Activated naive CD4-positive, alpha-beta T cell treated with anti-CD3 and anti-CD28 coated beads, Interleukin-2, amount 50 U/mL, for 16 hours (primary cell): ENCODE data around the gene LINS1.
A peak's percentile ranks its signal among the peaks of the same experiment; 100 is the strongest.

Source experiments
- DNase-seq: peaks from one replicate; pipeline ENCODE4 v3.0.0-alpha.2; 2020

The LINS1 gene

DNA sequence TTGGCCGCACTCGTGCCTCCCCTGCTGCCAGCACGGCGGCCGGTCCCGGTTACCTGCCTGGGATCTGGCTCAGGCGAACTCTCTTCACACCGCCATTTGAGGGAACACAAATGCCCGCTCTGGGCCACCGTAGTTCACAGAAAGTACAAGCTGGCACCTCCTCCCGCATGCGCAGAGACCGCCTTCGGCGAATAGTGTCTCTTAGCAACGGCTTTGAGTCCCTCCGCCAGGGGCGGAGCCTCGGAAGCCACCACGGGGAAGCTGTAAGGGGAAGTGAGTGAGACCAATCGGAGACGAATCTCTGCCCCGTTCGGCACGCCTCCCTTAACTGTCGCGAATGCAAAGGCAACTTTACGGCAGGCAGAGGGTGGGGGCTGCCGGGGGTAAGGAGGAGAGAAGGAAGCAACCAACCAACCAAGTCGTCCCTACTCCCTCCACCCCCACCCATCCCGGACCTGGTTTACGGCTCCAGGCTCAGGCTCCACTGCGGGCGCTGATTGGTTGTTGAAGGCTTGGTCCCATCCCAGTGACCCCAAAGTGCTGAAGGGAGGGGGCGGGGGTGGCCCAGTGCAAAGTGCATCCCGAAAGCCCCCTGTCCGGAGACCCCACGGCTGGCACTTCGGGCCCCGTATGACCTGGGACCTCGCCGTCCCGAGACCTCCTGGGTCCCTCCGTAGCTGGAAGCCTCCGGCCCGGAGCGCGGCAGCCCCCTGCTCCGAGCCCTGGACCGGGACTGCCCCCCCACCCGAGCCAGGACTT lies at the start of gene LINS1, which contains the start of gene ASB7:
LINS1 (minus strand) TSS at position 121 of the 759 bp plus-strand sequence. CDS start 21,342 bp downstream, outside the sequence.
ASB7 (plus strand) TSS at position 526 of the 759 bp plus-strand sequence. CDS start 9,628 bp downstream, outside the sequence.
- peak; percentile 99 for DNase-seq

- no peak for DNase-seq
These were observed 49.3 kb upstream of the LINS1 start for GRCh38 chr15:100651253-100651652.

DNA sequence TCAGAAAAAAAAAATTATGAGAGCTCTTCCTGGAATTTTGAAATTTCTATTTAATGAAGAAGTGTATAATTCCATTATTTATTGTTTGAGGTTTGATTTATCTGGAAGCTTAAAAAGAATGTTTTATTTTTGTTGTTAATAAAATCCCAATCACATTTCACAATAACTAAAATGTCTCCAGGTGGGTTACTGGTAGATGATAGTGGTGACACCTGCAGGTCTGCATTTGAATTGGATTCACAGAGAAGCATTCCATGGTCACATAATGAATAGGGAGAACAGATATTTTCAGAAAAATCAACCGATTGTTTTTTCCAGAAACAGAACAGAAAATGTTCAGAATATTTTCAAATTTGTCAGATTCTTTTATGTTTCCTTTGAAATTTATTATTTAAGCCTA lies 48.7 kb upstream of the LINS1 start:
- DNase-seq: no peak

GRCh38 chr15:100648951-100649350 lies 47.0 kb upstream of the LINS1 start:
- DNase-seq: no peak

DNA sequence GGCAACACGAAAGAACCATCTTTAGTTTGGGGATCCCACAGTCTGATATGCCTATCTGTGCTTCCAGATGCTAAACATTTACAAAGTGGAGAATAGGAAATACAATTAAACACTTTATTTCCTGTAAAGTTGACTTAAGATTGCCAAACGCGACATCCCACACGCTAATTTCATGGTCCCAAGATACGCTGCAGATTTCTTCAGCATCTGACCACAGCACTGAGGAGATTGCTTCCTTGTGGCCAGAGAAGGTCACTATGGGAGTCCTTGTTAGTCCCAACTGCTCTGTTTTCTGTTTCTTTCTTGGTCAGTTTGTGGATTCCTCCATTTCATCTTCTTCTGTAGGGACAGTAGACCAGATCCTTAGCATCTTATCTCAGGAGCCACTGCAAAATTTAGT lies 43.7 kb upstream of the LINS1 start:
- no peak for DNase-seq

- no peak for DNase-seq
These were observed 41.0 kb upstream of the LINS1 start for GRCh38 chr15:100642950-100643338.

GRCh38 chr15:100642213-100642949 lies 40.4 kb upstream of the LINS1 start:
- DNase-seq: no peak

GRCh38 chr15:100638177-100638730 lies 36.3 kb upstream of the LINS1 start:
- DNase-seq: no peak

DNA sequence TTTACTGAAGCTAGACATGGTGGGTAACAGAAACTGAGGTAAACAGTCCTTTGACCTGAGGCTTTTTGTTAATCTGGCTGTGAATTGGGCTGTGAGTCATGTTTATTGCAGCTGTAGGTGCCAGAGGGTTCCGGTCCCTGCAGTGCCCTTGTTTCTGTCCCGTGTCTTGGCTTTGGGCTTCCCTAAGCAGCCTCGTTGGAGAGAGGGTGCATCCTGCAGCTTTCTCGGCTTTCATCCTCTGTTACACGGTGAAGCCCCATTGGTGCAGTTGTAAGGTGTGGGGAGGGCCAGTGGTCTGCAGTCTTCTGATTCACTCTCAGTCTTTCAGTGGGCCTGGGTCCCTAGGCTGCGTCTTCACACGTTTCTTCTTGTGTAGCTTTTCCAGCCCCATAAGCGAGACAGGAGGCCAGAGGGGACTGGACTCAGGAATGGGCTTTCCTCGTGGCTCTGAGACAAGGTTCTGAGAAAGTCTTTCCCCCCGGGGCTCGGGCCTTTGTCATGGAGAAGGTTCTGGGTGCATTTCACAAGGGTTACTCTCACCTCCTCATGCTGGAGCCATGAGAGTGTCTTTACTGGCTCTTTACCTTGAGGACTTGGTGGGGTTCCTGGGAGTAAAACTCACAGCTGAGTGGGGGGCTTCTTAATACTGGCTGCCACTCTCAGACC lies 33.6 kb upstream of the LINS1 start:
- DNase-seq: no peak

GRCh38 chr15:100633763-100634075 lies 31.7 kb upstream of the LINS1 start:
- no peak for DNase-seq

DNA sequence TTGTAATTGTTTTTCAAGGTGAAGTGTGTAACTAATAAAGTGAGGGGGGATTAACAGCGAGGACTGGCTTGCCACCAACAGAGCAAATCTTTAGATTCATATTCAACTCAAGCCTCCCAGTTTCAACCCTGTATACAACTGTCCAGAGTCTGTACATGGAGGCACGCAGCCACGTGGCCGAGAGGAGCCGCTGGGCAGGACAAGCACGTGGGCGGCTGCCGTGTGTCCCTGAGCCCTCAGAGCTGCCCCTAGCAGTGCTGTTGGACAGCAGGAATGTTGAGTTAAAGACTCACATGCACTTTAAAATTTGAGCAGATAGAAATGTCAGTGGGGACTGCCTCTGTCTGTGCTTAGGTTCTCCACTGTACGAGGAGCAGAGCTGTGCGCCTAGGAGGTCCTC lies 29.8 kb upstream of the LINS1 start:
- DNase-seq: no peak

DNA sequence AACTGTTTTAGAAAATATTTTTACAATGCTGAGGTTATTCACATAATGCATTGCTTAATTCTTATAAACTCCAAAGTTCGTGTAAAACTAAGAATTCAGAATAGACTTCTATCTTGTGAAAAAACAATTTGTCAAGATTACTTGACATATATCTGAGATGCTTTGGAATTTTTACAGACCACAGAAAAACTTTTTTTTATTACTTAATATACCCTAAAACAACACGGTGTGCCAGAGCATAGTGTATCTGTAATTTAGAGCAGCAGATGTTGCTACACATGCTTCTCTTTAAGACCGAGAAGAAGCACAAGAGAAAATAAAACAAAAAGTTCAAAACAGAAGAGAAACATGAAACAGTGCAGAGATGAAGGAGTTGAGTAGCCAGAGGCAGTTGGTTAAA lies 26.8 kb upstream of the LINS1 start:
- no peak for DNase-seq

DNA sequence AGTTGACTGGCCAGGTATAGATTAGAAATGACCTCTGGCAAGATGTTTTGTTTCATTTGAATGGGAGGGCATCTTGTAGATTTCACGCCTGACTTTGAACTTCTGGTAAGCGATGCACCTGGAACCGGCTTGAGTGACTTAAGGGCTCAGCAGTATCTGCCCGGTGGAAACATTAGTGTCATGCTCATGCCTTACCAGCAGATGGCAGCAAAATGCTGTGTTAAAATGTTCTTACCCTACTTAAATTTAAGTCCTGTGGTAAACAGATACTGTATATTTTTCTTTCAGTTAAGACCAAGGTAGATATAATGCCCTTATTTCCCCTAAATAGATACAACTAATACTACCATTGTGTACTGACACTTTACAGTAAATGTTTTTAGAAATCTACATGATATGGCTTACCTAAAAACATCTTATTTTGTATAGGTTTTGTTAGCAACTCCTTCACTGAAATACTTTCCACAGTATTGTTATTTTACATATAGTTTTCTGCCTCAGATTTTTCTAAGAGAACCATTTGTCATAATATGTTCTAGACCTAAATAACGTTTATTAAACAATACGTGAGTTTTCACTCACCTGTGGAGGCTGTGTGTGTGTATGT lies 25.9 kb upstream of the LINS1 start:
- peak; percentile 52 for DNase-seq

GRCh38 chr15:100623301-100623700 lies 21.3 kb upstream of the LINS1 start:
- no peak for DNase-seq

DNA sequence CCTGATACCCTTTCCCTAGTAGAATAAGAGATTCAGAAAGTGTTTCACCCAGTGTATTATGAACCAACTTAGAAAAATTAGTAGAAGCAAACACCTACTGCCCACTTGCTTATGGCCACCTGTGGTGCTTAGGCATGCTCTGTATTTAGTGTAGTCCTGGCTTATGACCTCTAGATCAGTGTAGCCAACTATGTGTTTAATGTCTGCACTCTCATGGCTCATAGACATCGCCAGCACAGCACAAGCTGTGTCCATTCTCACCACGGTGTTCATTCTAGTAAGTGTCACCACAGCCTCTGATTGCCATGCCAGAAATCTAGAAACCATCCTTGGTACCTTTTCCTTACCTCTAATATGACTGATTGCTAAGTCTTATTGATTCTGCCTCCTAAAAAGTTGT lies 14.7 kb upstream of the LINS1 start:
- DNase-seq: no peak

DNA sequence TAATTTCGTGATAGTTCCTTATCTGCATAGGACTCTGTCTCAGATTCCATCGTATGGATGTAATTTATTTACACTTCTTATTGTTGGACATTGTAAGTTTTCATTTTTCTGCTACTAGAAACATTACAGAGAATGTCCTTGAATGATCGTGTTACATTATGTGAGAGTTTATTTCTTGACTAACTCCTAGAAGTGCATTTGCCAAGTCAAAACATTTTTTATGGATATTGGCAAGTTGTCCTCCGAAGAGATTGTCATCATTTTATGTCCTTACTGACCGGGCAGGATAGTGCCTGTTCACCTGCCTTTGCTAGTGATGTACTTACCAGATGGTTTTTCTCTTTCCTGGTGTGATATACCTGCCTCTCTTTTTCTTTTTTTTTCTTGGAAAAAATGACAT lies 13.8 kb upstream of the LINS1 start:
- DNase-seq: no peak

DNA sequence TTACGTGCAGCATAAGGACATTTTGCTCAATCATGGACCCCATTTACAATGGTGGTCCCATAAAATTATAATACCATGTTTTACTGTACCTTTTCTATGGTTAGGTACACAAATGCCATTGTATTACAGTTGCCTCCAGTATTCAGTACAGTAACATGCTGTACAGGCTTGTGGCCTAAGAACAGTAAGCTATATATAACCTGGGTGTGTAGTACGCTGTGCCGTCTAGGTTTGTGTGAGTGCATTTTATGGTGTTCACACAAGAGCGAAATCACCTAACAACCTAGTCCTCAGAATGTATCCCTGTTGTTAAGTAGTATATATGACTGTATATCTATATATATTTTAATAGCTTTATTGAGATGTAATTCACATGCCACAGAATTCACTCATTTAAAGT lies 12.9 kb upstream of the LINS1 start:
- DNase-seq: no peak

- DNase-seq: no peak
These were observed 12.4 kb upstream of the LINS1 start for GRCh38 chr15:100614336-100614735.

- DNase-seq: no peak
These were observed 11.2 kb upstream of the LINS1 start for GRCh38 chr15:100613208-100613607.

- DNase-seq: no peak
These were observed 10.6 kb upstream of the LINS1 start for GRCh38 chr15:100612539-100612938.

GRCh38 chr15:100602823-100603393 lies 924 bp upstream of the LINS1 start:
- DNase-seq: peak; percentile 46

- no peak for DNase-seq
These were observed 344 bp downstream of the LINS1 start for GRCh38 chr15:100601617-100602063.

GRCh38 chr15:100601163-100601562 lies 821 bp downstream of the LINS1 start:
- peak; percentile 53 for DNase-seq
